ACHN (cell line): ENCODE measurements around the gene OSBPL10.
"Not testable (repeated sequence)": the region's sequence is repeated elsewhere in the genome, so short reads cannot be mapped to it uniquely, and the experiment has no call there.

Experiments used
- DNase-seq: peaks from one replicate; pipeline ENCODE4 v3.0.0-alpha.2; 2015
- in situ Hi-C: cut with HindIII; loops from 2 replicates; pipeline ENCODE4 v1.10.0; 2017; ENCODE audit warnings: low sequenced_read_pairs, low pct_ligation_motif_present, low pct_unique_long_range_greater_than_20kb

OSBPL10 gene

GRCh38 chr3:31981206-31982181 lies at the start of gene OSBPL10, which contains the start of gene ZNF860:
TSS of gene OSBPL10 (minus strand) at chr3:31981262. CDS start at chr3:31981179, 83 bp downstream.
TSS of gene ZNF860 (plus strand) at chr3:31981750. CDS start at chr3:31989080, 7,330 bp downstream.
- in situ Hi-C loops, result no loop called here
- peak; percentile 92 for DNase-seq

- DNase-seq, result no peak
- in situ Hi-C loops, result no loop called here
Measured at GRCh38 chr3:32026593-32026992, 45.5 kb upstream of the OSBPL10 start.

- DNase-seq, result no peak
- in situ Hi-C loops, result no loop called here
Measured at GRCh38 chr3:32022947-32023346, 41.9 kb upstream of the OSBPL10 start.

GRCh38 chr3:32021748-32022147 lies 40.7 kb upstream of the OSBPL10 start:
- in situ Hi-C loops, result no loop called here
- no peak for DNase-seq

GRCh38 chr3:32021155-32021554 lies 40.1 kb upstream of the OSBPL10 start:
- DNase-seq, result no peak
- in situ Hi-C loops, result no loop called here

- in situ Hi-C loops, result no loop called here
- DNase-seq, result peak; percentile 50
Measured at GRCh38 chr3:32018757-32019564, 37.9 kb upstream of the OSBPL10 start.

GRCh38 chr3:32017286-32017685 lies 36.2 kb upstream of the OSBPL10 start:
- in situ Hi-C loops, result no loop called here
- DNase-seq, result no peak

- in situ Hi-C loops, DNase-seq: not testable (repeated sequence)
Measured at GRCh38 chr3:32015638-32016037, 34.6 kb upstream of the OSBPL10 start.

- DNase-seq, in situ Hi-C loops: not testable (repeated sequence)
Measured at GRCh38 chr3:32010699-32011098, 29.6 kb upstream of the OSBPL10 start.

GRCh38 chr3:32009957-32010356 lies 28.9 kb upstream of the OSBPL10 start:
- in situ Hi-C loops, result no loop called here
- DNase-seq, result no peak

GRCh38 chr3:32009101-32009500 lies 28.0 kb upstream of the OSBPL10 start:
- in situ Hi-C loops, result no loop called here
- no peak for DNase-seq

GRCh38 chr3:32004113-32004765 lies 23.2 kb upstream of the OSBPL10 start:
- in situ Hi-C loops, result no loop called here
- DNase-seq, result no peak

GRCh38 chr3:32003380-32003779 lies 22.3 kb upstream of the OSBPL10 start:
- no peak for DNase-seq
- in situ Hi-C loops, result no loop called here

GRCh38 chr3:32002561-32003368 lies 21.7 kb upstream of the OSBPL10 start:
- DNase-seq, result no peak
- in situ Hi-C loops, result no loop called here

- DNase-seq, result no peak
- in situ Hi-C loops, result no loop called here
Measured at GRCh38 chr3:32000877-32001276, 19.8 kb upstream of the OSBPL10 start.

GRCh38 chr3:31999907-32000439 lies 18.9 kb upstream of the OSBPL10 start:
- in situ Hi-C loops, result no loop called here
- DNase-seq, result no peak

- DNase-seq, result no peak
- in situ Hi-C loops, result no loop called here
Measured at GRCh38 chr3:31997500-31997899, 16.4 kb upstream of the OSBPL10 start.

GRCh38 chr3:31996195-31996594 lies 15.1 kb upstream of the OSBPL10 start:
- in situ Hi-C loops, result no loop called here
- no peak for DNase-seq
